Upper lobe of left lung (tissue), 6 donors: ENCODE measurements around the gene ESPNL. TPM values are rescaled to one million over a fixed set of nuclear protein-coding genes. Genes with fewer than 3 reads are reported as not detected.

Experiments used
- ATAC-seq, 2 donors: fragments of 200-7000 bp; cut with Tn5 transposase; one replicate each; pipeline ENCODE4 v1.9.1; 2022; ENCODE audit warnings: mild to moderate bottlenecking in 2 of 2, moderate library complexity in 2 of 2; ENCODE audit not compliant: low FRiP score in 2 of 2
- DNase-seq, 2 donors: peaks; one replicate each; pipeline ENCODE4 v3.0.0-alpha.2; 2019 to 2020
- H3K27ac ChIP-seq, 4 donors: fragments of 200-600 bp; sonication (generic); one replicate each; pipeline ENCODE4 v1.5.1; 2016 to 2019
- H3K27me3 ChIP-seq, 4 donors: fragments of 200-600 bp; sonication (generic); one replicate each; pipeline ENCODE4 v1.5.1; 2017 to 2019
- H3K36me3 ChIP-seq, 4 donors: fragments of 200-600 bp; sonication (generic); one replicate each; pipeline ENCODE4 v1.5.1; 2016 to 2019
- H3K4me1 ChIP-seq, 4 donors: fragments of 200-600 bp; sonication (generic); one replicate each; pipeline ENCODE4 v1.5.1; 2018 to 2019
- H3K4me3 ChIP-seq, 4 donors: fragments of 200-600 bp; sonication (generic); one replicate each; pipeline ENCODE4 v1.5.1; 2017 to 2019; ENCODE audit warnings: mild to moderate bottlenecking in 2 of 4, moderate library complexity in 1 of 4
- H3K9me3 ChIP-seq, 4 donors: fragments of 200-600 bp; sonication (generic); one replicate each; pipeline ENCODE4 v1.5.1; 2018 to 2019
- EP300 ChIP-seq, 4 donors: sonication (generic); formaldehyde crosslinking; IDR thresholded peaks; one replicate each; pipeline ENCODE4 v1.5.1; 2017; ENCODE audit warnings: antibody characterized with exemption in 4 of 4, control low read depth in 2 of 4
- POLR2A ChIP-seq, 4 donors: fragments of 450-650 bp; IDR thresholded peaks; one replicate each; pipeline ENCODE4 v1.5.1; 2016 to 2017; ENCODE audit warnings: antibody characterized with exemption in 4 of 4, mild to moderate bottlenecking in 2 of 4
- POLR2AphosphoS5 ChIP-seq, 2 donors: sonication (generic); formaldehyde crosslinking; IDR thresholded peaks; one replicate each; pipeline ENCODE4 v1.5.1; 2017; ENCODE audit warnings: antibody characterized with exemption in 2 of 2
- WGBS, 2 donors: methylation state at CpG; one replicate each; pipeline ENCODE4 v1.1.5; 2017 to 2018; 5-methylcytosine and 5-hydroxymethylcytosine counted together
- total RNA-seq, 6 donors: library from RNA; depleted of rRNA in 4 of 6; stranded (reverse); fragments of >200 nt in 4 of 6; gene quantifications; one replicate each; pipeline versions ENCODE4 v1.1.0 to v1.2.1, GENCODE V29; 2016 to 2021
- TF ChIP-seq, protein P1 (sequence below), 6 experiments: fragments of 450-650 bp in 4 of 6; fragments of 200-600 bp in 2 of 6; sonication (generic) in 2 of 6; IDR thresholded peaks; one replicate each; pipeline ENCODE4 v1.5.1; 2016 to 2019; ENCODE audit warnings: antibody characterized with exemption in 6 of 6
- donor health status: DM: no; HTN: no; CAD: no; lungs with moderate emphysema.
- donor health status: DM: no; HTN: yes; CAD: no; lungs with severe emphysema.

The ESPNL gene
- total RNA-seq, 6 donors from 2014 or later: 0.10 to 3.1 (median 0.38) TPM; not detected in 2

DNA sequence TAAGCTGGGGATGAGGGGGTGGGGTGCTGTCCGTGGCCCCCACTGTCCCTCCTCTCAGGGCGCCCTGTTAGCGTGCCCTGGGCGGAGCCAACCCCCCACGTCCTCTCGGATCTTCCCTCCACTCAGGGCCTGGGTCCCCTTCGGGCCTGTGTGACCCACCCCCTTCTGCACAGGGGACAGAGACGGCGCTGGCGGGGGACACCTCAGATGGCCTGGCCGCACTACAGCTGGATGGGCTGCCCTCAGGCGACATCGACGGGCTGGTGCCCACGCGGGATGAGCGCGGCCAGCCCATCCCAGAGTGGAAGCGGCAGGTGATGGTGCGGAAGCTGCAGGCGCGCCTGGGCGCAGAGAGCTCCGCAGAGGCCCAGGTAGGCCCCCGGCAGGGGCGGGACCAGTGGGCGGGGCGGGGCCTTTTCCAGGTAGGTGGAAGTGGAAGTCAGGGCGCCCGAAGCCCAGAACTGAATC, 28.4 kb downstream of the ESPNL start:
- no peaks in the 10 kb centered on the region for H3K36me3 ChIP-seq
- no peak overlapping the region for H3K4me3 ChIP-seq
- TF ChIP-seq POLR2A (IDR thresholded peaks at IDR 0.05) (no peak), EP300 (IDR thresholded peaks at IDR 0.05) (no peak), POLR2AphosphoS5 (IDR thresholded peaks at IDR 0.05) (no peak)
- TF ChIP-seq, protein P1, sequence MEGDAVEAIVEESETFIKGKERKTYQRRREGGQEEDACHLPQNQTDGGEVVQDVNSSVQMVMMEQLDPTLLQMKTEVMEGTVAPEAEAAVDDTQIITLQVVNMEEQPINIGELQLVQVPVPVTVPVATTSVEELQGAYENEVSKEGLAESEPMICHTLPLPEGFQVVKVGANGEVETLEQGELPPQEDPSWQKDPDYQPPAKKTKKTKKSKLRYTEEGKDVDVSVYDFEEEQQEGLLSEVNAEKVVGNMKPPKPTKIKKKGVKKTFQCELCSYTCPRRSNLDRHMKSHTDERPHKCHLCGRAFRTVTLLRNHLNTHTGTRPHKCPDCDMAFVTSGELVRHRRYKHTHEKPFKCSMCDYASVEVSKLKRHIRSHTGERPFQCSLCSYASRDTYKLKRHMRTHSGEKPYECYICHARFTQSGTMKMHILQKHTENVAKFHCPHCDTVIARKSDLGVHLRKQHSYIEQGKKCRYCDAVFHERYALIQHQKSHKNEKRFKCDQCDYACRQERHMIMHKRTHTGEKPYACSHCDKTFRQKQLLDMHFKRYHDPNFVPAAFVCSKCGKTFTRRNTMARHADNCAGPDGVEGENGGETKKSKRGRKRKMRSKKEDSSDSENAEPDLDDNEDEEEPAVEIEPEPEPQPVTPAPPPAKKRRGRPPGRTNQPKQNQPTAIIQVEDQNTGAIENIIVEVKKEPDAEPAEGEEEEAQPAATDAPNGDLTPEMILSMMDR (IDR thresholded peaks at IDR 0.05): no peak
- H3K9me3 ChIP-seq: no peaks in the 10 kb centered on the region
- ATAC-seq (no peak), DNase-seq (peak in 1 of 2 donors; percentile 82)
- no peak overlapping the region for H3K27ac ChIP-seq
- H3K4me1 ChIP-seq: peaks cover 0 to 7% (median 3%) of the 10 kb centered on the region in 4 donors
- no peaks in the 10 kb centered on the region for H3K27me3 ChIP-seq
- 71 to 81% methylated on average over 7 to 30 of the region's 30 CpGs for WGBS, 2 donors

DNA sequence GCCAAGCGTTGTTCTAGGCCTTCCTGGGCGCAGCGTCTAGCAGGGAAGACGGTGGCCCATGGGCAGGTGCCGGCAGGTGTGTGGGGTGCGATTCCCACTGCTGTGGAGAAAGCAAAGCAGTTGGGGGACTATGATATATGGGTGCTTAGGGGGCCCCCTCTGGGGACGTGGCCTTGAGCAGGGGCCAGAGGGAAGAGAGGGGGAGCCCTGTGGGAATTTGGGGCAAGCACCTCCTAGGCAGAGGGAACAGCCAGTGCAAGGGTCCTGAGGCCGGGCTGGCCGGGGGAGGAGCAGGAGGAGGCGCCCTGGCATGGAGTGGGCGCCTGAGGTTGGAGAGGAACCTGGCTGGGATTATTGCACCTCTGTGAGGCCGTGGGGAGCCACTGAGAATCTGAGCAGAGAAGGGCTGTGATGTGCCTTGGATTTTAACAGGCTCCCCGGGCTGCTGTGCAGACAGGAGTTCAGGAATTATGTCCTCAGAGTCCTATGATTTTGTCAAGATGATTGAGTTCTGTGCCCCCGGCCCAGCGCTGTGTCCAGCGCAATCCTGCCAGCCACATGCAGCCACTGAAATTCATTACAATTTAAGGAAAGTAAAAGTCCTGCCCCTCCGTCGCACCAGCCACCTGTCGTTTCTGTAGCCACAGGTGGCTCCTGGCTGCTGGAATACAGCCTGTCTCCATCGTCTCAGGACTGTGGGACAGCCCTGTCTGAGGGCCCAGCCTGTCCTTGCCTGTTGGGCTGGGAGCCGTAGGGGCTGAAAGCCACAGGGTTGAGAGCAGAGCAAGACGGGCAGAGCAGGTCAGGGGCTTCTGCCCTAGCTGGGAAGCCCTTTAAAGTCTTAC, 29.2 kb downstream of the ESPNL start:
- no peaks in the 10 kb centered on the region for H3K9me3 ChIP-seq
- H3K4me3 ChIP-seq: no peak overlapping the region
- TF ChIP-seq POLR2A (IDR thresholded peaks at IDR 0.05): no peak
- TF ChIP-seq, protein P1 (IDR thresholded peaks at IDR 0.05): no peak
- no peak for TF ChIP-seq EP300 (IDR thresholded peaks at IDR 0.05)
- TF ChIP-seq POLR2AphosphoS5 (IDR thresholded peaks at IDR 0.05): no peak
- no peaks in the 10 kb centered on the region for H3K27me3 ChIP-seq
- no peaks in the 10 kb centered on the region for H3K36me3 ChIP-seq
- DNase-seq (peak in 1 of 2 donors; percentile 52), ATAC-seq (no peak)
- peaks cover 0 to 7% (median 3%) of the 10 kb centered on the region in 4 donors for H3K4me1 ChIP-seq
- no peak overlapping the region for H3K27ac ChIP-seq
- WGBS, 2 donors: 89% methylated on average over 11 to 22 of the region's 22 CpGs

DNA sequence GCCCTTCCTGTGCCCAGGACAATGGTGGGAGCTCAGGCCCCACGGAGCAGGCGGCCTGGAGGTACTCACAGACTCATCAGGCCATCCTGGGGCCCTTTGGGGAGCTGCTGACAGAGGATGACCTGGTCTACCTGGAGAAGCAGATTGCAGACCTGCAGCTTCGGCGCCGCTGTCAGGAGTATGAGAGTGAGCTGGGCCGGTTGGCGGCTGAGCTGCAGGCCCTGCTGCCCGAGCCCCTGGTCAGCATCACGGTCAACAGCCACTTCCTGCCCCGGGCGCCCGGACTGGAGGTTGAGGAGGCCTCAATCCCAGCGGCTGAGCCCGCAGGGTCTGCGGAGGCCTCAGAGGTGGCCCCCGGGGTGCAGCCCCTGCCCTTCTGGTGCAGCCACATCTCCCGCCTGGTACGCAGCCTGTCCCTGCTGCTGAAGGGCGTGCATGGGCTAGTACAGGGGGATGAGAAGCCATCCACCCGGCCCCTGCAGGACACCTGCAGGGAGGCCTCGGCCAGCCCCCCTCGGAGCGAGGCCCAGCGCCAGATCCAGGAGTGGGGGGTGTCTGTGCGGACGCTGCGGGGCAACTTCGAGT, 30.1 kb downstream of the ESPNL start:
- peak in 1 of 2 donors; percentile 76 for DNase-seq
- H3K4me3 ChIP-seq: no peak overlapping the region
- no peaks in the 10 kb centered on the region for H3K9me3 ChIP-seq
- no peaks in the 10 kb centered on the region for H3K27me3 ChIP-seq
- WGBS, 2 donors: 95% methylated on average over 4 of the region's 28 CpGs; no CpG with 5 or more reads in 1 of the 2 donors
- no peak for ATAC-seq
- no peak for TF ChIP-seq POLR2AphosphoS5 (IDR thresholded peaks at IDR 0.05)
- no peak for TF ChIP-seq POLR2A (IDR thresholded peaks at IDR 0.05)
- H3K27ac ChIP-seq: no peak overlapping the region
- no peaks in the 10 kb centered on the region for H3K36me3 ChIP-seq
- peaks cover 0 to 7% (median 3%) of the 10 kb centered on the region in 4 donors for H3K4me1 ChIP-seq

DNA sequence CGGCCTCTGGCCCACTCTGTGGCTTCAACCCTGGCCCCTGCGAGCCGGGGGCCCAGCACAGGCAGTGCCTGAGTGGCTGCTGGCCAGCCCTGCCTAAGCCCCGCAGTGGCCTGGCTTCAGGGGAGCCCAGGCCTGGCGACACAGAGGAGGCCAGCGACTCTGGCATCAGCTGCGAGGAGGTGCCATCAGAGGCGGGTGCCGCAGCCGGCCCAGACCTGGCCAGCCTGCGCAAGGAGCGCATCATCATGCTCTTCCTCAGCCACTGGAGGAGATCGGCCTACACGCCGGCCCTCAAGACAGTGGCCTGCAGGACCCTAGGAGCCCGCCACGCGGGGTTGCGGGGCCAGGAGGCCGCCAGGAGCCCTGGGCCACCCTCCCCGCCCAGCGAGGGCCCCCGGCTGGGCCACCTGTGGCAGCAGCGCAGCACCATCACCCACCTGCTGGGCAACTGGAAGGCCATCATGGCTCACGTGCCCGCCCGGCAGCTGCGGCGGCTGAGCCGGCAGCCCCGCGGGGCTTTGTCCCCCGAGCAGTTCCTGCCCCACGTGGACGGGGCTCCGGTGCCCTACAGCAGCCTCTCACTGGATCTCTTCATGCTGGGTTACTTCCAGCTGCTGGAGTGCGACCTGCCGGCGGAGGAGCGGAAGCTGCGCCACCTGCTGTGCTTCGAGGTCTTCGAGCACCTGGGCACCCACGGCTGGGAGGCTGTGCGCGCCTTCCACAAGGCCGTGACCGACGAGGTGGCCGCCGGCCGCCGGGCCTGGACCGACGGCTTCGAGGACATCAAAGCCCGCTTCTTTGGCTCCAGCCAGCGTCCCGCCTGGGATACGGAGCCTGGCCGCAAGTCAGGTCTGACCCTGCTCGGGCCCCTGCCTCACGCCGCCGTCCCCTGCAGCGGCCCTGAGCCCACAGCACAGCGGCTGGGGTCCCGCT, 30.8 kb downstream of the ESPNL start:
- 93% methylated on average over 49 of the region's 68 CpGs; no CpG with 5 or more reads in 1 of the 2 donors for WGBS, 2 donors

More for the DNA sequence above, 30.8 kb downstream of the ESPNL start:
- H3K4me3 ChIP-seq: no peak overlapping the region
- peak in 1 of 2 donors; percentile 85 for DNase-seq
- no peak for ATAC-seq
- no peaks in the 10 kb centered on the region for H3K9me3 ChIP-seq
- H3K36me3 ChIP-seq: no peaks in the 10 kb centered on the region
- H3K27me3 ChIP-seq: no peaks in the 10 kb centered on the region
- H3K27ac ChIP-seq: no peak overlapping the region
- peaks cover 0 to 7% (median 3%) of the 10 kb centered on the region in 4 donors for H3K4me1 ChIP-seq
- TF ChIP-seq, protein P1 (IDR thresholded peaks at IDR 0.05): no peak
- TF ChIP-seq EP300 (IDR thresholded peaks at IDR 0.05): no peak
- TF ChIP-seq POLR2A (IDR thresholded peaks at IDR 0.05): no peak
- no peak for TF ChIP-seq POLR2AphosphoS5 (IDR thresholded peaks at IDR 0.05)
